Measurements from ENCODE around the gene TNIK. TPM values are rescaled to one million over a fixed set of nuclear protein-coding genes. Genes with fewer than 3 reads are reported as not detected.

Gene TNIK
- total RNA-seq, 2 donors from 2014 or later, result 5.6 to 47.1 TPM

DNA sequence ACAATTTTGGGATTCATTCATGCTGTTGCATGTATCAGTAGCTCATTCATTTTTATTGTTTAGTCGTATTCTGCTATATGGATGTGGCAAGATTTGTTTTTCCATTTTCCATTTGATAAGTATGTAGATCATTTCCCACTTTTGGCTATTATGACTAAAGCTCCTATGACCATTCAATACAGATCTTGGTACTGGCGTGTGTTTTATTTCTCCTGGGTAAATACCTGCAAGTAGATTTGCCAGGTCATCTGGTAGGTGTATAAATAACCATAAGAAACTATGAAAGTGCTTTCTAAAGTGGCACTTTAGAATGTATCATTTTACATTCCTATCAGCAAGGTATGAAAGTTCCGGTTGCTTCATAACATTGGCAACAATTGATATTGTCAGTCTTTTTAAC, 124.6 kb downstream of the TNIK start:
- Histone ChIP-seq H3K27ac (no peak overlapping the region), H3K4me1 (replicated peaks) (peaks cover 3% of the 10 kb centered on the region), H3K4me3 (no peak overlapping the region), H3K9me3 (no peaks in the 10 kb centered on the region), H3K36me3 (no peaks in the 10 kb centered on the region), H3K27me3 (replicated peaks; ENCODE audit: insufficient read depth) (no peaks in the 10 kb centered on the region)
- no peak for DNase-seq (ENCODE audit: low spot score)
- TF ChIP-seq POLR2A (IDR thresholded peaks at IDR 0.05), result no peak
- TF ChIP-seq POLR2AphosphoS5 (IDR thresholded peaks at IDR 0.05), result no peak
- intact Hi-C loops (cut with DNase I), result no loop called here
- WGBS, result 86% methylated on average over 3 of the region's 3 CpGs

DNA sequence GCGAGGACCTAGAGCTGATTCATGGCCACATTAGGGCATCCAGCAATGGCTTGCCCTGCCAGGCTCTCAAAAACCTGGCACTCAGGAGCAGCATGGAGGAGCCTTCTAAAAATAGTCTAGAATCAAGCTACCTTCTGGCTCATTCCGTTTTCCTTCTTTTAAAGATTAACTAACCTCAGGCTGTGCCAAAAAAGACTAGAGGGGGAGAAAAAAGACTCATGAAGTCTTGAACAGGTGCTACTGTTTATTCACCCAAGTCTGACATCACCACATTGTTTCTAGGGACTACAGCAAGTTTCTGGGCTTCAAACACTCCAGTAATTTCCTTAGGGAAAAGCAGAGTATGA, 125.8 kb downstream of the TNIK start:
- intact Hi-C loops (cut with DNase I), result no loop called here
- 25% methylated on average over 2 of the region's 2 CpGs for WGBS
- DNase-seq (ENCODE audit: low spot score), result no peak
- peaks cover 2% of the 10 kb centered on the region for H3K4me1 ChIP-seq (replicated peaks)
- TF ChIP-seq, protein P1, sequence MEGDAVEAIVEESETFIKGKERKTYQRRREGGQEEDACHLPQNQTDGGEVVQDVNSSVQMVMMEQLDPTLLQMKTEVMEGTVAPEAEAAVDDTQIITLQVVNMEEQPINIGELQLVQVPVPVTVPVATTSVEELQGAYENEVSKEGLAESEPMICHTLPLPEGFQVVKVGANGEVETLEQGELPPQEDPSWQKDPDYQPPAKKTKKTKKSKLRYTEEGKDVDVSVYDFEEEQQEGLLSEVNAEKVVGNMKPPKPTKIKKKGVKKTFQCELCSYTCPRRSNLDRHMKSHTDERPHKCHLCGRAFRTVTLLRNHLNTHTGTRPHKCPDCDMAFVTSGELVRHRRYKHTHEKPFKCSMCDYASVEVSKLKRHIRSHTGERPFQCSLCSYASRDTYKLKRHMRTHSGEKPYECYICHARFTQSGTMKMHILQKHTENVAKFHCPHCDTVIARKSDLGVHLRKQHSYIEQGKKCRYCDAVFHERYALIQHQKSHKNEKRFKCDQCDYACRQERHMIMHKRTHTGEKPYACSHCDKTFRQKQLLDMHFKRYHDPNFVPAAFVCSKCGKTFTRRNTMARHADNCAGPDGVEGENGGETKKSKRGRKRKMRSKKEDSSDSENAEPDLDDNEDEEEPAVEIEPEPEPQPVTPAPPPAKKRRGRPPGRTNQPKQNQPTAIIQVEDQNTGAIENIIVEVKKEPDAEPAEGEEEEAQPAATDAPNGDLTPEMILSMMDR (IDR thresholded peaks at IDR 0.05), result no peak
- TF ChIP-seq POLR2AphosphoS5 (IDR thresholded peaks at IDR 0.05) (no peak), POLR2A (IDR thresholded peaks at IDR 0.05) (no peak)
- H3K9me3 ChIP-seq, result no peaks in the 10 kb centered on the region
- H3K4me3 ChIP-seq, result no peak overlapping the region
- no peaks in the 10 kb centered on the region for H3K27me3 ChIP-seq (replicated peaks; ENCODE audit: insufficient read depth)
- H3K27ac ChIP-seq, result no peak overlapping the region
- no peaks in the 10 kb centered on the region for H3K36me3 ChIP-seq

DNA sequence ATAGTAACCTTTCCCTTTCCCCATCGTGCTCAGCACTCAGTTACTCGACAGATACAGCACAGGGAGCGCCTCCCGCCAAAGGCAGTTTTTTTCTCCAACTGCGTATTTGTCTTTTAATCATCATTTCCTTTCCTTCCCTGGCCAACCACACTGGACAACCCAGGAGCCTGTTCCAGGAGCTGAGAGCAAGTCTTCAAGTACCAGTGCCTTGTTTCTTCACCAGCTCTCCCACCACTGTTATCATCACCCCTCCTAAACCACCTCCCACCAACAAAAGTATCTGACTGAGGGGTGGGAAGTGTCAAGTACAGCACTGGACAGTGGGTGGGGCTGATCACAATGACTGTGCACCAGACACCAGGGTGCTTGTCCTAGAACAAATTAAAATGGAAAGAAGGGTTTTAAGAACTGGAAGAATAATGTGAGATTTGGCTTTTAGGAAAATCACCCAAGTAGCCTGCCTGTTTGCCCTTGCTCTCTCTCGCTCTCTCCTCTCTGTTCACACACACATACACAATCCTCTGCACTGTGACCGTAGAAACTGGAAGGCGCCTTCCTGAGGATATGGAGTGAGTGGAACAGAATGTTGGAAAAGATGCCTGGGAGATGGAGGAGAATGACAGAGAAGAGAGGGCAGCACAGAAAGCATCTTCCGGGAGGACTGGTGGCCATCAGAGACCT, 126.3 kb downstream of the TNIK start:
- no peaks in the 10 kb centered on the region for H3K36me3 ChIP-seq
- no peaks in the 10 kb centered on the region for H3K9me3 ChIP-seq
- no peaks in the 10 kb centered on the region for H3K27me3 ChIP-seq (replicated peaks; ENCODE audit: insufficient read depth)
- WGBS, result 88% methylated on average over 9 of the region's 9 CpGs
- H3K4me1 ChIP-seq (replicated peaks), result no peaks in the 10 kb centered on the region
- TF ChIP-seq POLR2A (IDR thresholded peaks at IDR 0.05) (no peak), POLR2AphosphoS5 (IDR thresholded peaks at IDR 0.05) (no peak)
- TF ChIP-seq, protein P1 (IDR thresholded peaks at IDR 0.05), result no peak
- DNase-seq (ENCODE audit: low spot score), result no peak
- no peak overlapping the region for H3K4me3 ChIP-seq
- no peak overlapping the region for H3K27ac ChIP-seq
- intact Hi-C loops (cut with DNase I), result no loop called here

DNA sequence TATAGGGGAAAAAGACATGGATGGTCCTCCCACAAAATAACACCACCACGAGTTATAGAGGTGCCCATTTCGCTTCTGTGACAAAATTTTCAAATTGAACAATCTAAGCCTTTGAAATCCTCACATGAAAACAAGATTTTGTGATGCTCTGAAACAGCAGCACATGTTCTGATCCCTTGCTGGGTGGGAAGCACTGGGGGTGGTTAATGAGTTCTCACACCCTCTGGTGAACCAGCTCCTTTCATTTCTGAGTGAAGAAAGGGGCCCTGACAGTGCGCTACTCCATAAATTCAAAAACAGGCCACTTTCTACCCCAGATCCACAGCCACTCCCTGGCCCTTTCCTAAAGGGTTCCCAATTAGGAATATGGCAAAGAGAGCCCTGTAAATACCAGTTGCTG, 129.3 kb downstream of the TNIK start:
- intact Hi-C loops (cut with DNase I), result no loop called here
- DNase-seq (ENCODE audit: low spot score), result no peak
- no peaks in the 10 kb centered on the region for H3K9me3 ChIP-seq
- no peak overlapping the region for H3K4me3 ChIP-seq
- no peak overlapping the region for H3K27ac ChIP-seq
- H3K4me1 ChIP-seq (replicated peaks), result no peaks in the 10 kb centered on the region
- no peaks in the 10 kb centered on the region for H3K36me3 ChIP-seq
- H3K27me3 ChIP-seq (replicated peaks; ENCODE audit: insufficient read depth), result no peaks in the 10 kb centered on the region
- TF ChIP-seq POLR2AphosphoS5 (IDR thresholded peaks at IDR 0.05) (no peak), POLR2A (IDR thresholded peaks at IDR 0.05) (no peak)
- TF ChIP-seq, protein P1 (IDR thresholded peaks at IDR 0.05), result no peak
- 97% methylated on average over 3 of the region's 3 CpGs for WGBS

DNA sequence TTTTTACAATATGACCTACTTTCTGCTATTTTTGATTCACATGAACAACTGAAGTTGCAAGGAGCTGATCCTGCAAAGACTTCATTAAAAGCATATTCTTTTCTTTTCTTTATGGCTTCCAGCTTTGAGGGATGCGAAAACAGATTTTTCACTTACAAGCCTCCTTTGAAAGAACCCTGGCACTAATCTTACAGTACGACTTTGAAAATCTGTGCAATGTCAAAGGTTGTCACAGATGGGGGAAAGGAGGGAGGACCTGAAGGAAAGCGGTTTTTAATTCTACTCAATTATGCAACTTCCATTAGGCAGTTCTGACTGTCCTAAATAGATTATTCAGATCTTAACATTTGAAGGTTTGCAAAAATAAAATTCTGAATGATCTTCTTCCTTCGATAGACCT, 130.5 kb downstream of the TNIK start:
- no peak for DNase-seq (ENCODE audit: low spot score)
- Histone ChIP-seq H3K27ac (no peak overlapping the region), H3K36me3 (no peaks in the 10 kb centered on the region), H3K9me3 (no peaks in the 10 kb centered on the region), H3K4me3 (no peak overlapping the region), H3K4me1 (replicated peaks) (no peaks in the 10 kb centered on the region), H3K27me3 (replicated peaks; ENCODE audit: insufficient read depth) (no peaks in the 10 kb centered on the region)
- intact Hi-C loops (cut with DNase I), result loop anchor here (10.0 kb wide), 1 partner anchor 125 kb away; no protein-coding TSS in a partner anchor
- WGBS, result 70% methylated on average over 4 of the region's 4 CpGs
- TF ChIP-seq POLR2AphosphoS5 (IDR thresholded peaks at IDR 0.05) (no peak), POLR2A (IDR thresholded peaks at IDR 0.05) (no peak)
- TF ChIP-seq, protein P1 (IDR thresholded peaks at IDR 0.05), result no peak

Measured in prostate gland (tissue), 2 donors.